ENCODE results near the gene NDC1.

NDC1 gene

GRCh38 chr1:53860967-53861411, 22.9 kb upstream of the NDC1 start:
- peak; percentile 85 for TF ChIP-seq CTCF (IDR thresholded peaks at IDR 0.05; ENCODE audit: poor library complexity, severe bottlenecking)
- DNase-seq (ENCODE audit: low spot score): no peak
- peaks cover 22% of the 10 kb centered on the region for H3K36me3 ChIP-seq (ENCODE audit: low read depth)
- H3K9me3 ChIP-seq (ENCODE audit: severe bottlenecking): no peaks in the 10 kb centered on the region
- no peak overlapping the region for H3K4me3 ChIP-seq (ENCODE audit: severe bottlenecking)
- no peak overlapping the region for H3K27ac ChIP-seq (ENCODE audit: poor library complexity, severe bottlenecking)
- peak; percentile 71 for ATAC-seq (ENCODE audit: low read depth)
- H3K27me3 ChIP-seq (ENCODE audit: insufficient read depth, poor library complexity, severe bottlenecking): no peaks in the 10 kb centered on the region
- no peaks in the 10 kb centered on the region for H3K4me1 ChIP-seq (ENCODE audit: insufficient read depth, poor library complexity, severe bottlenecking)

GRCh38 chr1:53851571-53852285, 13.6 kb upstream of the NDC1 start:
- peaks cover 7% of the 10 kb centered on the region; the same call in 1 of the 2 replicates for H3K36me3 ChIP-seq (ENCODE audit: low read depth)
- H3K9me3 ChIP-seq (ENCODE audit: severe bottlenecking): no peaks in the 10 kb centered on the region
- no peaks in the 10 kb centered on the region for H3K27me3 ChIP-seq (ENCODE audit: insufficient read depth, poor library complexity, severe bottlenecking)
- DNase-seq (ENCODE audit: low spot score) (no peak), ATAC-seq (ENCODE audit: low read depth) (no peak)
- no peak for TF ChIP-seq CTCF (IDR thresholded peaks at IDR 0.05; ENCODE audit: poor library complexity, severe bottlenecking)
- no peaks in the 10 kb centered on the region for H3K4me1 ChIP-seq (ENCODE audit: insufficient read depth, poor library complexity, severe bottlenecking)
- H3K4me3 ChIP-seq (ENCODE audit: severe bottlenecking): no peak overlapping the region
- H3K27ac ChIP-seq (ENCODE audit: poor library complexity, severe bottlenecking): no peak overlapping the region

DNA sequence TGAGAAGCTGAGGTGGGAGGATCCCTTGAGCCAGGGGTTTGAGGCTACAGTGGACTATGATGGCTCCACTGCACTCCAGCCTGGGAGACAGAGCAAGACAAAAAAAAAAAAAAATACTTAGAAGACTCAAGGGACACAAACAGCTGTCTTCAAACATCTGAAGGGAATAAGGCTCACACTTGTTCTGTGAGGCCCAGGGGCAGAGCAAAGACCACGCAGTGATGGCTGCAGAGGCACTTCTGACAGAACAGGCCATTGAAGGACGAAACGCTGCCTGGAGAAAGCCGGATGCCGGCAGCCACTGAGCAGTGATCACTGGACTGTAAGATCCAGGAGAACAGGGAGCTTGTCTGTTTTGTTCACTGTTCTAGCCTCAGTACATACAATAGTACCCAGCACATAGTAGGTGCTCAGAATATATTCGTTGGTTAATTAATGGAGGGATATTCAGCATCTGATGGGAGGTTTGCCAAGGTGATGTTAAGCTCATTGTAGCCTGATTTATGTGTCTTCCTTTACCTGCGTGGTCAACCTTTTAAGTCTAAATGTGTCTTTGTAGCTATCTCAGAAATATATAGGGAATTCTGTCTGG, 12.1 kb upstream of the NDC1 start:
- no peaks in the 10 kb centered on the region for H3K27me3 ChIP-seq (ENCODE audit: insufficient read depth, poor library complexity, severe bottlenecking)
- TF ChIP-seq CTCF (IDR thresholded peaks at IDR 0.05; ENCODE audit: poor library complexity, severe bottlenecking): no peak
- no peaks in the 10 kb centered on the region for H3K9me3 ChIP-seq (ENCODE audit: severe bottlenecking)
- H3K27ac ChIP-seq (ENCODE audit: poor library complexity, severe bottlenecking): no peak overlapping the region
- H3K4me3 ChIP-seq (ENCODE audit: severe bottlenecking): no peak overlapping the region
- no peaks in the 10 kb centered on the region for H3K4me1 ChIP-seq (ENCODE audit: insufficient read depth, poor library complexity, severe bottlenecking)
- H3K36me3 ChIP-seq (ENCODE audit: low read depth): peaks cover 7% of the 10 kb centered on the region; the same call in 1 of the 2 replicates
- no peak for DNase-seq (ENCODE audit: low spot score)
- ATAC-seq (ENCODE audit: low read depth): no peak

GRCh38 chr1:53847980-53848379, 9.9 kb upstream of the NDC1 start:
- TF ChIP-seq CTCF (IDR thresholded peaks at IDR 0.05; ENCODE audit: poor library complexity, severe bottlenecking): no peak
- Histone ChIP-seq H3K27ac (ENCODE audit: poor library complexity, severe bottlenecking) (no peak overlapping the region), H3K4me3 (ENCODE audit: severe bottlenecking) (no peak overlapping the region)

GRCh38 chr1:53842347-53842746, 4.3 kb upstream of the NDC1 start:
- DNase-seq (ENCODE audit: low spot score) (no peak), ATAC-seq (ENCODE audit: low read depth) (no peak)
- Histone ChIP-seq H3K4me1 (ENCODE audit: insufficient read depth, poor library complexity, severe bottlenecking) (no peaks in the 10 kb centered on the region), H3K9me3 (ENCODE audit: severe bottlenecking) (peaks cover 5% of the 10 kb centered on the region), H3K27me3 (ENCODE audit: insufficient read depth, poor library complexity, severe bottlenecking) (no peaks in the 10 kb centered on the region), H3K36me3 (ENCODE audit: low read depth) (no peaks in the 10 kb centered on the region), H3K4me3 (ENCODE audit: severe bottlenecking) (no peak overlapping the region), H3K27ac (ENCODE audit: poor library complexity, severe bottlenecking) (no peak overlapping the region)
- TF ChIP-seq CTCF (IDR thresholded peaks at IDR 0.05; ENCODE audit: poor library complexity, severe bottlenecking): no peak

More at GRCh38 chr1:53847980-53848379, 9.9 kb upstream of the NDC1 start:
- H3K4me1 ChIP-seq (ENCODE audit: insufficient read depth, poor library complexity, severe bottlenecking): no peaks in the 10 kb centered on the region
- H3K36me3 ChIP-seq (ENCODE audit: low read depth): peaks cover 3% of the 10 kb centered on the region; the same call in 1 of the 2 replicates
- no peak for ATAC-seq (ENCODE audit: low read depth)
- no peaks in the 10 kb centered on the region for H3K9me3 ChIP-seq (ENCODE audit: severe bottlenecking)
- H3K27me3 ChIP-seq (ENCODE audit: insufficient read depth, poor library complexity, severe bottlenecking): no peaks in the 10 kb centered on the region
- DNase-seq (ENCODE audit: low spot score): no peak

Data from RWPE2 (cell line).